22Rv1 (cell line): ENCODE data around the gene PLPP6.

Source experiments
- CTCF ChIP-seq: fragments of 450-650 bp; IDR thresholded peaks from 2 replicates; pipeline ENCODE4 v1.5.1; 2017; ENCODE audit warnings: mild to moderate bottlenecking
- ZFX ChIP-seq: fragments of 450-650 bp; IDR thresholded peaks from 2 replicates; pipeline ENCODE4 v1.6.1; 2017; ENCODE audit warnings: antibody characterized with exemption, borderline replicate concordance

DNA sequence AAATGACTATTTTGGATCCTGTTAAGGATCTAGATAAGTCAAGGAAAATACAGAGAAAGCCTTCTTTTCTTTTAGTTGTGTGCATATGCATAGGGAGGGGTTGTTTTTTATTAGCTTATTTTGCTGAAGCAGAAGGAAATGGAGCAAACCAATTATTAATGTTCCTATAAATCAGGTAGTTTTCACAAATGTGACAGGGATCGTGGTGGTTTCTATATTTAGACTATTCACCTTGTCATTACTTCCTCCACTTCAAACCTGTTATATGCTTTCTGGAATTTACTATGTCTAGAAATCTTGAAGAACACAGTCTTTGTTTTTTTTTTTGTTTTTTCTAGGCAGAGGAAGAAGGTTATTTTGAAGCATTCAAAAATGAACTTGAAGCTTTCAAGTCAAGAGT is 39.4 kb downstream of the PLPP6 start:
- TF ChIP-seq CTCF (no peak), ZFX (no peak)
